ENCODE measurements around the gene PLIN3. TPM values are rescaled to one million over a fixed set of nuclear protein-coding genes. Genes with fewer than 3 reads are reported as not detected.
A peak's percentile ranks its signal among the peaks of the same experiment; 100 is the strongest.

The PLIN3 gene
- total and polyA plus RNA-seq, 2 donors (not counting 1 experiment from before 2014, with no cell fraction given): 27.6 to 34.3 TPM

DNA sequence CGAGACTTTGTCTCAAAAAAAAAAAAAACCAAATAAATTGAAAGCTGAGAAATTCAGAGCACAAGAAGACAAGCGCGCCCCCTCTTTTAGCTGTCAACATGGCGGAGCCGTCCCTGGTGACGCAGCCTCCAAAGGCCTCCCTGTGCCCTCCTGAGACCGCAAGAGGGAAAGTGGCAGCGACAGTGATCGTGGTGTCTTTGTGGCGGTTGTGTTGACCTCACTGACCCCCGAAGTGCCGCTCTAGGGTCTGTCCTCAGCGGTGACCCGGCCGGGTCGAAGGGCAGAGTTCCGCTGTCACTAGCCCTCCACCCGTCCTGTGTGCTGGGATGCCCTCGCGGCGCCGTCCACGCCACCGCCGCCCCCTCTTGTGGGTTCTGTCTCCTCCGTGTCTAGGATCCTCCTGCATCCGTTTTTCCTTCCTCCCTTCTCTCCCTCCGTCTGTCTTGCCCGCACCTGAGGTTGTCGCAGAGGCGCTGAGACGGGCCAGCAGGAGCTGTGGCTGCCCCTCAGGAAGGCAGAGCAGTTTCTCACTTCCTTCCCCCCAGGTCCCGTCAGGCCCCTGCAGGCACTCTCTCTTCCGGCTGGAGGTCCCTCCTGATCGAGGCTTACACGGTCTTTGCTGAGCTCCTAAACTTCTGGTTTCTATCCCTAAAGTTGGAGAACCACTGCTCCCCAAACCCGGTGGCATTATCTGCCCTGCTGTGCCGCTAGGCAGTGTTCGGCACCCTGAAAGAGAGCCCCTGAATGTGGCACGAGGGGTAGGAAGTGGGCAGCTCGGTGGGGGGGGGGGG is 49.0 kb upstream of the PLIN3 start:
- peak; percentile 73 for DNase-seq

DNA sequence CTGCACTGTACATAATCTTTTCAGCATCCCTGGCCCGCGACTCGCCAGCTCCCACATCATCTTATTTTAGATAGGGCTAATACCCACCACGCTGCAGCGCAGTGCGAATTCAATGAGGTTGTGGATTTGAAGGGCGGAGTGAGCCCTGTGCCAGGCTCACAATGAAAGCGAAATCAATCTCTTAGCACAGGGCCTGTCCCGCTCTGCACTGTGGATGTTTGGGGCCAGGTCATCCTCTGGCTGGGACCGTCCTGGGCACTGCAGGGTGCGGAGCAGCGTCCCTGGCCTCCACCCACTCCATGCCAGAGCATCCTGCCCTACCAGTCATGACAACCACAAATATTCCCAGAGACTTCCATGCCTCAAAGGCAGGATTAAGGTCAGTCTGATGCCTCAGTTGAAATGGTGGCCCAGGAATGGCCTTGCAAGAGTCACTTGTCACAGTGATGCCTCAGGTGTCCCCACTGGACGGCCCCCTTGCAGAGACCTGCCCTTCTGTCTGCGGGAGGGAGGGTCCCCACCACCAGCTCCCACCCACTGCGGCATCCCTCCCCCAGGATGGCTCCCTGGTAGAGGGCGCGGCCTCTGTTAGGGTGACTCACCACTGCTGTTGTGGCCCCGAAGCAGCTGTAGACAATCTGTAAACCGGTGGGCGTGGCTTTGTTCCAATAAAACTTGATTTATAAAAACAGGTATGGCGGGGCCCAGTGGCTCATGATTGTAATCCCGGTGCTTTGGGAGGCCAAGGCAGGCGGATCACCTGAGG is 47.5 kb upstream of the PLIN3 start:
- Mint-ChIP-seq H3K27me3 (no peaks in the 10 kb centered on the region), H3K4me3 (peak overlapping the region; percentile 99), H3K4me1 (peaks cover 60% of the 10 kb centered on the region), H3K27ac (peak overlapping the region; percentile 97), H3K9me3 (ENCODE audit: insufficient read depth) (no peaks in the 10 kb centered on the region)
- Histone ChIP-seq H3K27me3 (replicated peaks in 1 of 4; ENCODE audit: control extremely low read depth in 1 of 4, control insufficient read depth in 3 of 4, insufficient read depth in 4 of 4, low read length in 3 of 4) (no peaks in the 10 kb centered on the region), H2AFZ (ENCODE audit: insufficient read depth, low read depth, low read length, poor library complexity, severe bottlenecking) (peak overlapping the region; percentile 86), H3K27ac (ENCODE audit: low read length in 2 of 2) (peak overlapping the region in 1 of 2 donors; percentile 87), H3K4me1 (ENCODE audit: control insufficient read depth in 2 of 2, insufficient read depth in 2 of 2, low read length in 2 of 2) (peaks cover 47 to 63% of the 10 kb centered on the region in 2 donors), H3K36me3 (replicated peaks in 1 of 2; ENCODE audit: control extremely low read depth in 1 of 2, control insufficient read depth in 1 of 2, extremely low read depth in 1 of 2, insufficient read depth in 2 of 2, low read length in 1 of 2) (peaks cover 0 to 8% of the 10 kb centered on the region in 2 experiments), H3K4me2 (replicated peaks; ENCODE audit: low read depth, low read length, poor library complexity, severe bottlenecking) (peak overlapping the region; percentile 96), H3K9ac (ENCODE audit: low read length) (peak overlapping the region; percentile 78), H3K9me3 (ENCODE audit: control extremely low read depth in 1 of 3, control insufficient read depth in 2 of 3, insufficient read depth in 1 of 3, low read length in 2 of 3) (no peaks in the 10 kb centered on the region), H3K79me2 (ENCODE audit: control insufficient read depth, insufficient read depth, low read length) (peaks cover 67% of the 10 kb centered on the region), H4K20me1 (ENCODE audit: control insufficient read depth, insufficient read depth, low read length, poor library complexity, severe bottlenecking) (peaks cover 49% of the 10 kb centered on the region), H3K4me3 (ENCODE audit: control extremely low read depth in 1 of 5, extremely low read depth in 1 of 5, insufficient read depth in 1 of 5, low read depth in 2 of 5, low read length in 4 of 5) (peak overlapping the region; percentile 51 to 86 (median 81))
- no peak for DNase-seq
- POLR2A ChIA-PET: interaction anchor here (0.6 kb wide), 1 partner anchor 60 kb away, joined by 3 read pairs; no protein-coding TSS in a partner anchor
- WGBS (ENCODE audit: insufficient coverage): 55% methylated on average over 18 of the region's 23 CpGs
- no peak for TF ChIP-seq EZH2 (IDR thresholded peaks at IDR 0.05; ENCODE audit: borderline replicate concordance, insufficient read depth, low read depth, low read length, poor library complexity, severe bottlenecking)
- no peak for TF ChIP-seq CTCF (IDR thresholded peaks at IDR 0.05)
- peak; percentile 52 for ATAC-seq (ENCODE audit: low read depth)
- CTCF ChIA-PET: interaction anchor here (0.5 to 15.4 kb wide), 5 partner anchors 44 to 794 kb away, joined by 3 to 219 read pairs (median 31); partner anchors contain the start of gene PLIN3
- intact Hi-C loops (cut with micrococcal nuclease): no loop called here

More for the DNA sequence above, 49.0 kb upstream of the PLIN3 start:
- H3K27me3 ChIP-seq (replicated peaks in 1 of 4; ENCODE audit: control extremely low read depth in 1 of 4, control insufficient read depth in 3 of 4, insufficient read depth in 4 of 4, low read length in 3 of 4): no peaks in the 10 kb centered on the region
- no peaks in the 10 kb centered on the region for H3K9me3 ChIP-seq (ENCODE audit: control extremely low read depth in 1 of 3, control insufficient read depth in 2 of 3, insufficient read depth in 1 of 3, low read length in 2 of 3)
- Mint-ChIP-seq H3K9me3 (ENCODE audit: insufficient read depth) (no peaks in the 10 kb centered on the region), H3K27me3 (no peaks in the 10 kb centered on the region), H3K4me3 (peak overlapping the region; percentile 99), H3K27ac (peak overlapping the region; percentile 97), H3K4me1 (peaks cover 47% of the 10 kb centered on the region)
- intact Hi-C loops (cut with micrococcal nuclease): loop anchor here (1.0 kb wide), 1 partner anchor 52 kb away; no protein-coding TSS in a partner anchor
- peaks cover 0 to 8% of the 10 kb centered on the region in 2 experiments for H3K36me3 ChIP-seq (replicated peaks in 1 of 2; ENCODE audit: control extremely low read depth in 1 of 2, control insufficient read depth in 1 of 2, extremely low read depth in 1 of 2, insufficient read depth in 2 of 2, low read length in 1 of 2)
- ChIA-PET POLR2A (interaction anchor here (0.5 to 2.0 kb wide), 6 partner anchors 22 to 87 kb away, joined by 3 to 9 read pairs (median 5); partner anchors contain the start of gene KDM4B), CTCF (interaction anchor here (0.6 to 15.4 kb wide), 8 partner anchors 31 to 929 kb away, joined by 3 to 219 read pairs (median 4); partner anchors contain the start of gene PLIN3)
- TF ChIP-seq EZH2 (IDR thresholded peaks at IDR 0.05; ENCODE audit: borderline replicate concordance, insufficient read depth, low read depth, low read length, poor library complexity, severe bottlenecking): no peak
- peak overlapping the region; percentile 40 to 87 for H3K27ac ChIP-seq (ENCODE audit: low read length in 2 of 2)
- peak overlapping the region; percentile 78 for H3K9ac ChIP-seq (ENCODE audit: low read length)
- H3K79me2 ChIP-seq (ENCODE audit: control insufficient read depth, insufficient read depth, low read length): peaks cover 52% of the 10 kb centered on the region
- WGBS (ENCODE audit: insufficient coverage): 8% methylated on average over 37 of the region's 41 CpGs
- peaks cover 34% of the 10 kb centered on the region for H4K20me1 ChIP-seq (ENCODE audit: control insufficient read depth, insufficient read depth, low read length, poor library complexity, severe bottlenecking)
- H3K4me1 ChIP-seq (ENCODE audit: control insufficient read depth in 2 of 2, insufficient read depth in 2 of 2, low read length in 2 of 2): peaks cover 35 to 50% of the 10 kb centered on the region in 2 donors
- H3K4me2 ChIP-seq (replicated peaks; ENCODE audit: low read depth, low read length, poor library complexity, severe bottlenecking): peak overlapping the region; percentile 96
- peak overlapping the region; percentile 51 to 86 (median 81) for H3K4me3 ChIP-seq (ENCODE audit: control extremely low read depth in 1 of 5, extremely low read depth in 1 of 5, insufficient read depth in 1 of 5, low read depth in 2 of 5, low read length in 4 of 5)
- peak overlapping the region; percentile 86 for H2AFZ ChIP-seq (ENCODE audit: insufficient read depth, low read depth, low read length, poor library complexity, severe bottlenecking)
- peak; percentile 66 for ATAC-seq (ENCODE audit: low read depth)
